ENCODE measurements around the gene ITPKA. TPM values are rescaled to one million over a fixed set of nuclear protein-coding genes. Genes with fewer than 3 reads are reported as not detected.
A peak's percentile ranks its signal among the peaks of the same experiment; 100 is the strongest.

The ITPKA gene
- total RNA-seq, 1 experiment from 2014 or later: 6.3 TPM

GRCh38 chr15:41523097-41523496 lies 29.4 kb downstream of the ITPKA start:
- no peak for DNase-seq (ENCODE audit: low read depth, low spot score)
- CTCF ChIA-PET: no interaction called here
- Histone ChIP-seq H3K27me3 (ENCODE audit: control insufficient read depth, insufficient read depth, low read length) (no peaks in the 10 kb centered on the region), H3K4me3 (ENCODE audit: low read depth in 2 of 2, low read length in 2 of 2) (no peak overlapping the region), H3K36me3 (ENCODE audit: control insufficient read depth, insufficient read depth, low read length) (peaks cover 3% of the 10 kb centered on the region; the same call in 1 of the 2 replicates), H3K27ac (ENCODE audit: low read length) (no peak overlapping the region), H3K4me1 (ENCODE audit: control insufficient read depth, insufficient read depth, low read length) (no peaks in the 10 kb centered on the region), H3K9me3 (ENCODE audit: control insufficient read depth, insufficient read depth, low read depth, low read length) (no peaks in the 10 kb centered on the region)
- POLR2A ChIA-PET: no interaction called here
- TF ChIP-seq REST (IDR thresholded peaks at IDR 0.05; ENCODE audit: insufficient read depth in 1 of 2, low read depth in 2 of 2, low read length in 1 of 2) (no peak), POLR2AphosphoS5 (IDR thresholded peaks at IDR 0.05; ENCODE audit: low read depth, low read length) (no peak), SIN3A (IDR thresholded peaks at IDR 0.05; ENCODE audit: borderline replicate concordance, insufficient read depth, low read depth, low read length) (no peak), CTCF (IDR thresholded peaks at IDR 0.05) (no peak), TCF7L2 (IDR thresholded peaks at IDR 0.05; ENCODE audit: low read depth, low read length) (no peak)
- no TSS peak for BruUV-seq (replicated peaks)
- ATAC-seq: peak; percentile 38; the same call in 1 of the 2 replicates
- intact Hi-C loops (cut with micrococcal nuclease; ENCODE audit: unreplicated experiment) (no loop called here), in situ Hi-C loops (cut with HindIII; ENCODE audit: low pct_unique_long_range_greater_than_20kb, low sequenced_read_pairs) (no loop called here)

- intact Hi-C loops (cut with micrococcal nuclease; ENCODE audit: unreplicated experiment) (no loop called here), in situ Hi-C loops (cut with HindIII; ENCODE audit: low pct_unique_long_range_greater_than_20kb, low sequenced_read_pairs) (no loop called here)
- no peak for DNase-seq (ENCODE audit: low read depth, low spot score)
- H3K36me3 ChIP-seq (ENCODE audit: control insufficient read depth, insufficient read depth, low read length): peaks cover 3% of the 10 kb centered on the region; the same call in 1 of the 2 replicates
- BruUV-seq (replicated peaks): no TSS peak
- H3K27me3 ChIP-seq (ENCODE audit: control insufficient read depth, insufficient read depth, low read length): no peaks in the 10 kb centered on the region
- no peaks in the 10 kb centered on the region for H3K4me1 ChIP-seq (ENCODE audit: control insufficient read depth, insufficient read depth, low read length)
- H3K4me3 ChIP-seq (ENCODE audit: low read depth in 2 of 2, low read length in 2 of 2): no peak overlapping the region
- H3K27ac ChIP-seq (ENCODE audit: low read length): no peak overlapping the region
- ATAC-seq: no peak
- POLR2A ChIA-PET: no interaction called here
- H3K9me3 ChIP-seq (ENCODE audit: control insufficient read depth, insufficient read depth, low read depth, low read length): no peaks in the 10 kb centered on the region
- TF ChIP-seq TCF7L2 (IDR thresholded peaks at IDR 0.05; ENCODE audit: low read depth, low read length): no peak
- TF ChIP-seq POLR2AphosphoS5 (IDR thresholded peaks at IDR 0.05; ENCODE audit: low read depth, low read length): no peak
- TF ChIP-seq REST (IDR thresholded peaks at IDR 0.05; ENCODE audit: insufficient read depth in 1 of 2, low read depth in 2 of 2, low read length in 1 of 2): no peak
- no peak for TF ChIP-seq CTCF (IDR thresholded peaks at IDR 0.05)
- no peak for TF ChIP-seq SIN3A (IDR thresholded peaks at IDR 0.05; ENCODE audit: borderline replicate concordance, insufficient read depth, low read depth, low read length)
- CTCF ChIA-PET: no interaction called here
Observed at GRCh38 chr15:41530363-41530956, 36.8 kb downstream of the ITPKA start.

Data from Panc1 (cell line).